ENCODE data around the gene SPATA2L.

SPATA2L gene

DNA sequence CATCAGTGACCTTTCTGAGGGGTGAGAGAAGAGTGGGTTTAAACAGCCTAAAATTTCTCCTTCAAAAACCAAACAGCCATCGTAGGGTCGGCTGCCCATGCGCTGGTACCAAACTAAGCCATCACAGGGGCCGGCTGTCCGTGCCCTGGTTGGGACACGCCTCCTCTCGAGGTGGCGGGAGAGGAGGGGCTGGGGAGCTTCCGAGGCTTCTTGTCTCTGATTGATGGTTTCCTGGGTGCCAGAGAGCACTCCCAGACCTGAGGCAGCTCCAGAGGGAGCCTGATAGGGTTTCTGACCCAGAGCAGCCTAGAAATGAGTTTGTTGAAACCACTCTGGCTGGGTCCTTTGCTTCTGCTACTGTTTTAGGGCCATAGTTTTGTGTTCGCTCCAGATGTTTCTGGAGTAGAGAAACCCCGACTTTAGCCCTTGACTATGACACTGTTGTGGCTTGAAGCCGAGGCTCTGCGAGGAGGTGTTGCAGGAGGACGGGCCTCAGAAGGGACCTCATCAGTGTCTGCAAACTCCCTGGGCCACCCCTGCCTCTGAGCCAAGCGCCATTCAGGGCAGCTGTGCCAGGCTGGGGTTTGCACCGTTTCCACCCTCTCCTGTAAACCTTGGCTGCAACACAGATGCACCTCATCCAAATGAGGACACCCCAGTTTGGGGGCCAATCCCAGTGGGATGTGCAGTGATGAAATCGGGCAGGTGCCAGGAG is 26.1 kb upstream of the SPATA2L start:
- no peak for DNase-seq

DNA sequence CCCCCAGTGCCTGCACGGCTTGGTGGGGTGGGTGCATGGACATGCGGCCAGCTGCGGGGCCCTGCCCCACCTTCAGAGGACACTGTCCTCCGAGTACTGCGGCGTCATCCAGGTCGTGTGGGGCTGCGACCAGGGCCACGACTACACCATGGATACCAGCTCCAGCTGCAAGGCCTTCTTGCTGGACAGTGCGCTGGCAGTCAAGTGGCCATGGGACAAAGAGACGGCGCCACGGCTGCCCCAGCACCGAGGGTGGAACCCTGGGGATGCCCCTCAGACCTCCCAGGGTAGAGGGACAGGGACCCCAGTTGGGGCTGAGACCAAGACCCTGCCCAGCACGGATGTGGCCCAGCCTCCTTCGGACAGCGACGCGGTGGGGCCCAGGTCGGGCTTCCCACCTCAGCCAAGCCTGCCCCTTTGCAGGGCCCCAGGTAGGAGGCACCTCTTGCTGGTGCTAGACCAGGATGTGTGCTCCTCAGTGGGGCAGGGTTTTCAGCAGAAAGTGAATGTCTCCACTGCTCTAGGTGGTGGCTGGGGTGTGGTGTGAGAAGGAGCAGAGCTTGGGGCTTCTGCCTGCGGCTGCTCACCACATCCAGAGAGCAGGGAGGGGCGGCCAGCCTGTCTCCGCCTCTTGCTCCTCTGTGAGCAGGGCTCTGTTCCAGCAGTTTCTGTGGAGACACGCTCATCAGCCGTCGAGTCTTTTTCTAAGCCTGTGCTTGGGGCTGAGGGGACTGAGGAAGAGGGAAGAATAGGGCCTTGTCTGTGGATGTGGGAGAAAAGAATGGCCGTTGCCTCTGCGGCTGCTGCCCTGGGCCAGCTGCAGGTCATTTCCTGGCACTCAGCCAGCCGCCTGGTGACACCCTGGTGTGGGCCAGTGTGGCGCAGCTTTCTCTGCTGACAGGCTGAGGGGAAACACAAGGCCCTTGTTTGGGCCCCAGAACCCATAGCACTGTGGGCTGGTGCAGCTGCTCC is 22.1 kb upstream of the SPATA2L start:
- peak; percentile 68 to 94 (median 76) for DNase-seq

GRCh38 chr16:89722392-89723278 is 21.1 kb upstream of the SPATA2L start:
- peak; percentile 49 to 94 (median 60) for DNase-seq

DNA sequence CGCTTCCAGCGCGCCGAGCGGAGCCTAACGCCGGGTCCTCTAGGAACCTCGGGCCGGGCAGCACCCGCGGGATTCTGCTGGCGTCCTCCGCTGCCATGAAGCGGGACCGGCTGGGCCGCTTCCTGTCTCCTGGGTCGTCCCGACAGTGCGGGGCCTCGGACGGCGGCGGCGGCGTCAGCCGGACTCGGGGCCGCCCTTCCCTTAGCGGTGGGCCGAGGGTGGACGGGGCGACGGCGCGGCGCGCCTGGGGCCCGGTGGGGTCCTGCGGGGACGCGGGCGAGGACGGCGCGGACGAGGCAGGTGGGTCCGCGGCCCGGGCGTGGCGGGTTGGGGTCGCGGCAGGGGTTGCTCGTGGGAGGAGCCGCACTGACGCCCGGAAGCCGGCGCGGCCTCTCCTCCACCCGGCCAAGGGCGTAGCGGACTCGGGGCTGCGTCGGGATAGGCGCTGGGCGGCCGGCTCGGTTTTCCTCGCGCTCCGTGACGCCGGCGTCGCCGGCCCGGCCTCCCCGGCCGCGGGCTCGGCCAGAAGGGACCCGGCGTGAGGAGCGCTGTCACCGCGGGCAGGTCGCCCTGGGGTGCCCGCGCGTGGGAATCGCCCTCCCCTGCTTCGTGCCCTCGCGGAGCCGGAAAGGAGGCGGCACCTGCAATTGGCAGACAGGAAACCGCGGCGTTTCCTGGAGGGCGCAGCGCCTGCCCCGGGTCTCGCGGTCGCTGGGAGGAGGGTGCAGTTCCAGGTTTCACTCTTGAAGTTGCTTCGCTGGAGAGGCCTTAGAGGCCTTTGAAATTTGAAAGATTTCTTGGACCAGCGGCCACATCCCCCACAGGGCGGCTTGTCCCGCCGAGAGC is 20.3 kb upstream of the SPATA2L start:
- DNase-seq: peak; percentile 84 to 91 (median 88)

GRCh38 chr16:89720813-89721545 is 19.5 kb upstream of the SPATA2L start, which contains the start of the genes VPS9D1 and ZNF276:
Gene VPS9D1, minus strand, starts transcription at chr16:89720898. Its CDS starts 37 bp downstream, at chr16:89720861.
Gene ZNF276, plus strand, starts transcription at chr16:89721537. Its CDS starts 104 bp downstream, at chr16:89721641.
- peak; percentile 70 to 85 (median 78) for DNase-seq

GRCh38 chr16:89720551-89720812 is 19.0 kb upstream of the SPATA2L start:
- no peak for DNase-seq

DNA sequence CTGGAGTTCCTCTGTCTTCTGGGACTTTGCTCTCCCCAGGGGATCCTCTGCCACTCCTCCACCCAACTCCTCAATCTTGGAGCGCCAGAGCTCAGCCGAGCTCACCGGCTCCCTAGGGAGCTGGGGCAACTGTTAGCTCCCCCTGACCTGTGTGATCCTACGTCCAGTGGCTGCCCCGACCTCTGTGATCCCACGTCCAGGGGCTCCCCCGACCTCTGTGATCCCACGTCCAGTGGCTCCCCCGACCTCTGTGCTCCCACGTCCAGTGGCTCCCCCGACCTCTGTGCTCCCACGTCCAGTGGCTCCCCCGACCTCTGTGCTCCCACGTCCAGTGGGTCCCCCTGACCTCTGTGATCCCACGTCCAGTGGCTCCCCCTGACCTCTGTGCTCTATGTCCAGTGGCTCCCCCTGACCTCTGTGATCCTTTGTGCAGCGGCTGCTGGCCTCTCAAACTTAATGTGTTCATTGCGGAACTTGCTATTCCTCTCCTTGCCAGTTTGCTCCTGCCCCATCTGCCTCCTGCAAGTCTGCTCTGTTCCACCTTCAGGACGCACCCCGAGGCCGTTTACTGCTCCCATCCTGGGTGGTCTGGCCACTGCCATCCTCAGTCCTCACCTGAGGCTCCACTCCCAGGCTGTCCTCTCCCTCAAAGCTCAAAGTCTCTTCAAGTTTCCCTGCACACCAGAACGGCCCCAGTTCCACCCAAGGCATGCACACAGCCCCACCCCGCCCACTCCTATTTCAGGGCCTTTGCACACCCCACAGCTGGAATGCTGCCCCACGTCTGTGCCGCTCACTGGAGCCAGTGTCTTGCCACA is 16.4 kb upstream of the SPATA2L start:
- no peak for DNase-seq

DNA sequence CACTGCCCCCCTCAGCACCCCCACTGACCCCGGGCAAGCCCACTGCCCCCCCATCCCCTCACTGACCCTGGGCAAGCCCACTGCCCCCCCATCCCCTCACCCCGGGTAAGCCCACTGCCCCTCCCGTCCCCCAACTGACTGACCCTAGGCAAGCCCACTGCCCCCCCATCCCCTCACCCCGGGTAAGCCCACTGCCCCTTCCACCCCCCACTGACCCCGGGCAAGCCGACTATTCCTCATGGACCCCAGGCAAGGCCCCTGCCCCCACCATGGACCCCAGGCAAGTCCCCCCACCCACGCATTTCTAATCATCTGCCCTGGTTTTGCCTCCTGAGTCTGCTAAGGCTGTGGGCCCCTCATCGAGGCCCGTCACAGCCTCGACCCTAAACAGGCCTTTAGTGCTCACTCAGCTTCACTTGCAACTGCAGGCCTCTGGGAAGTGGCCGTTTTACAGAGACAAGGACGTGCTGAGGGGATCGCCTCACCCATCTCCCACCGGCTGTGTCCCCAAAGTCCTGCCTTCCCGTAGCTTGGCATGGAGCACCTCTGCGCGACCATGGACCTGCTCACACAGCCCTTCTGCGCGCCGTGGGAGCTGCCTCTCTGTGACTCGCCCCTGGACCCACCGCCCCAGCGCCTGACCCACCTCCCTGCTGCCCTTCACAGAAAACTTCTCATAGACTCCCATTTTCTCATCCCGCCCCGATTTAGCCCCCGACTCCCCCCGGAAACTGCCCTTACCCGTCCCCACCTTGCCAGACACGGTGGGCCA is 15.6 kb upstream of the SPATA2L start:
- no peak for DNase-seq

DNA sequence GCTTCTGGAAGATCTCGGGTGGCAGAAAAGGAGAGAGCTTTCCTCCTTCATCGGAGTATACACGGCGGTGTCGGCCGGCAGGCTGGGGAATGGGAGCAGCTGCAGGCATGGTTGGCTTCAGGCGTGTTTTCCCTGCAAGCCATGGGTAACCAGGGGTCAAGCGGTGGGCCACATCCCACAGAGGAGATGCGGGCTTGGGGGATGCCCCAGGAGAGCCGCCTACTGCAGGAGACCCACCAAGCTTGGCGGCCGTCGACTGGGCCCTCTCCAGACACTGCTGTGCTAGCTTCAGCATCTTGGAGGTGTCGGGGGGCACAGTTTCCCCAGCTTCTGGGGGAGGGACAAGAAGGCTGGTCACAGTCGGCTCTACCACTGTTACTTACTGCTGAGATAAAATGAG is 15.0 kb upstream of the SPATA2L start:
- DNase-seq: no peak

DNA sequence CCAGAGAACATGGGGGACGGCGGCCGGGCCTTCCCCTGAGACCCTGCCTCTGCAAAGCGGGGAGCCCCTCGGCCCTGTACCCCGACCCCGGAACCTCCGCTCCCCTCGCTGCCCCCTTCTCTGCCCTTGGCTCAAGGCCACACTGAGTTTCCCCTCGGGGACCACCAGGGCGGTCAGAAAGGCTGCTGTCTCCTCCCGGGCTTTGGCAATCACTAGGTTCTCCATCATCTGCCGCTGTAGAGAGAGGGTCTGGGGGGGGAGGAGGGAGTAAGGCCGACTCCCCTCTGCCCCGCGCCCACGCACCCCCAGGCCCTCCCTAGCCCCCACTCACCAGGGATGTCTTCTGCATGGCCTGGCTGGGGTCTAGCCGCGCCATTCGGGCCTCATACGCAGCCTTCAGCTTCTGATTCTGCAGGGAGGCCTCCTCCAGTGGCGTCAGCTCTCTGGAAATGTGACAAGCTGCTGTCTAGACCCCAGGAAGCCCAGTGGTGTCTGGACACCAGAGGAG is 10.8 kb upstream of the SPATA2L start:
- no peak for DNase-seq

GRCh38 chr16:89711601-89712273 is 10.2 kb upstream of the SPATA2L start:
- DNase-seq: peak; percentile 41 to 58 (median 55)

DNA sequence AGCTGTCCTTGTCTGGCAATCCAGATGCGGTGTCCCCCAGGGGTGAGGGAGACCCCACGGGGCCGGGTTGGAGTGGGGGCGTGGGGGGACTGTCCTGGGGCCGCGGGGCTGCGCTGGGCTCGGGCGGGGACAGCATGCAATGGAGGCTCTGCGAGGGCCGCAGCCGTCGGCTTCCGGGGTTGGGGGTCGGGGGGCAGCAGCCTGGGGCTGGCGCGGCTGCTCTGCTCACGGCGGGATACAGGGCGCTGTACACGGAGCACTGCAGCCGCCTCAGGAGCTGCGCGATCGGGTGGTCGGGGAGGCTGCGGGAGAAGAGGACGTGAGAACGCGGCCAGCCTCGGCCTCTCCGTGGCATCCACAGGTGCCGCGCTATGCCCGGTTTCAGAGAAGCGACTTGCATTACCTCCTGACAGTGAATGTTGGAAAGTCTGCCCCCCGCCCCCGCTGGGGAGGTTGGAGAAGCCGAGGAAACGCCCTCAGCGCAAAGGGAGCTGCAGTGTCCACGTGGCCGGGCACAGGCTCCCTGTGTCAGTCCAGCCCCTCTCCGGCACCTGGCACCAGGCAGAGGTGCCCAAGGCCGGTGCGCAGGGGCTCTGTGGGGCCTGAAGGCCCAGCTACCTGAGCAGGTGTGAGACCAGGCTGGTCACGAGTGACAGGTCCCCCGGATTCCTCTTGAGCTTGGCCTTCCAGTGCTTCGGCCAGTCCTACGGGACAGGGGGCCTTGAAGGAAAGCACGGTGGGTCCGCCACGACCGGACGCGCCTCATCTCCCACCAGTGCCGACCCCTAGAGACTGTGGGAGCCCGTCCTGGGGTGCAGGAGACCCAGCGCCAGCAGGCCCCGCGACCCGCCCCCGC is 9.4 kb upstream of the SPATA2L start:
- no peak for DNase-seq

- no peak for DNase-seq
Observed at GRCh38 chr16:89709716-89710432, 8.4 kb upstream of the SPATA2L start.

GRCh38 chr16:89709166-89709565 is 7.7 kb upstream of the SPATA2L start:
- DNase-seq: no peak

DNA sequence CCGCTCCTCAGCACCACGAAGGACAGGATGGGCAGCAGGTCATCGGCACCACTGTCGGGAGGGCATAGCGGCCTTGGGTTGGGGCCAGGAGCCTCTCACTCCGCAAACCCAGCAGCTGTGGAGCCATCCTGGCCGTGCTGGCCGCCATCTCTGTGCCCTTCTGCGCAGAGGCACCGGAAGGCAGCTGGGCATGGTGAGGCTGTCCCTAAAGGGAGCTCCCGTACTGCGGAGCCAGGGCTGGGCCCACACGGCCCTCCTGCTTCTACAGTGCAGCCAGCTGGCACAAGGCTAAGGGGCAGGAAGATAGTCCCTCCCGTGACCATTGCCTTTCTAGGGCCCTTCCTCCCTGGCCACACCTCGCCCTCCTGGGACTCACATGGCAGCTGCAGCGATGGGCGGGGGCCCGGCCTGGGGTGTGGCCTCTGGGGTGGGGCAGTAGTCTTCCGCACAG is 7.0 kb upstream of the SPATA2L start:
- DNase-seq: no peak

DNA sequence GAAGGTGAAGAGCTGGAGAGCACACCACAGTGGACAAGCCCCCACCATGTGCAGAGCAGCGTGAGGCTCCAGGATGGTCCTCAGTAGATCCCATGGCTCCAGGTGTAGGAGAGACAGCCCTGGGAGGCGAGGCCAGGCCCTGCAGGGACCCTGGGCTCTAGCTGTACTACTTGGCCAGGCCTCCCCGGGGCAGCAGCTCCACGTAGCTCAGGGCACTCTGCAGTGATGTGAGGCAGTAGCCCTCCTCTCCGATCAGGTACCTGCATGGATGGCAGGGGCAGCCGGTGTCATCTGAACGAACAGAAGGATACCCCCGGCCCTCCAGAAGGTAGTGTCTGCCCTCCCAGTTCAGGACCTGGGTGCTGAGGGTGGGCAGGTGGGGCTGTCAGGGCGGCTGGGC is 6.2 kb upstream of the SPATA2L start:
- DNase-seq: no peak
